ENCODE data around the gene LAMC2.
A peak's percentile ranks its signal among the peaks of the same experiment; 100 is the strongest.

Gene LAMC2

DNA sequence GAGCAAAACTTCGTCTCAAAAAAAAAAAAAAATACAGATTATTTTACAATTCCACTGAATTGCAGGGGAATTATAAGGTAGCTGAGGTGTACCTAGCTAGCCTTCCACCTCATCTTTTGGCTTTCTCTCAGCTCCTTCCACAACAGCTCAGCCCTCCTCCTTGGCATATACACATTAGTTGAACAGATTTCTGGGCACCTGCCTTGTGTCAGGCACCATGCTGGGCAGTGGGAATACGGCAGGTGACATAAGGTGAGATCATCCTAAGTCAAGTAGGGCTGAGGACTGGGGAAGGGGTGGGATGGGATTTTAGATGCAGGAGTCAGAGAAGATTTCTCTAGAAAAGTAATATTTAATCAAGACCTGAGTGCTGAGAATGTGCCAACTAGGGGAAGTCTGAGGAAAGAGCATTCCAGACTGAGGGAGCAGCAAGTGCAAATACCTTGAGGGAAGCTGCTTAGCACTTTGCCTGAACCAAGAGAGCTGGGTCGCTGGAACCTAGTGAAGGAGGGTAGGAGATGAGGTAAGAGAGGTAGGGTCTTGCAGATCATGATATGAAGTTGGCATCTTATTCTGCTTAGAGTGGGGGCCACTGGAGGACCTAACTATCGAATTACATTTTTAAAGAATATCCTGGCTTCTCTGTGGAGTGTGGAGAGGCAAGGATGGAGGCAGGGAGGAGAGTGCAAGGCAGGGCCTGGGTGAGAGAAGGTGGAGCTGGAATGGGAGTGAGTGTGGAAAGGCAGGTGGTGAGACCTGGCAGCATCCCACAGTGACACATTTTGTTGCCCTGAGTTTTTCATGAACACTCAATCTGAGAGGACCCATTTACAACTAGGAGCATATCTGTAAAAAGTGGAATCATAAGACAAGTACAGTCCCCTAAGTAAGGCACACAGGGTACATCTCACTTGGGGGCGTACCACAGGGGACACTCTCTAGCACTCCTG, 28.2 kb downstream of the LAMC2 start:
- TF ChIP-seq, protein P1, sequence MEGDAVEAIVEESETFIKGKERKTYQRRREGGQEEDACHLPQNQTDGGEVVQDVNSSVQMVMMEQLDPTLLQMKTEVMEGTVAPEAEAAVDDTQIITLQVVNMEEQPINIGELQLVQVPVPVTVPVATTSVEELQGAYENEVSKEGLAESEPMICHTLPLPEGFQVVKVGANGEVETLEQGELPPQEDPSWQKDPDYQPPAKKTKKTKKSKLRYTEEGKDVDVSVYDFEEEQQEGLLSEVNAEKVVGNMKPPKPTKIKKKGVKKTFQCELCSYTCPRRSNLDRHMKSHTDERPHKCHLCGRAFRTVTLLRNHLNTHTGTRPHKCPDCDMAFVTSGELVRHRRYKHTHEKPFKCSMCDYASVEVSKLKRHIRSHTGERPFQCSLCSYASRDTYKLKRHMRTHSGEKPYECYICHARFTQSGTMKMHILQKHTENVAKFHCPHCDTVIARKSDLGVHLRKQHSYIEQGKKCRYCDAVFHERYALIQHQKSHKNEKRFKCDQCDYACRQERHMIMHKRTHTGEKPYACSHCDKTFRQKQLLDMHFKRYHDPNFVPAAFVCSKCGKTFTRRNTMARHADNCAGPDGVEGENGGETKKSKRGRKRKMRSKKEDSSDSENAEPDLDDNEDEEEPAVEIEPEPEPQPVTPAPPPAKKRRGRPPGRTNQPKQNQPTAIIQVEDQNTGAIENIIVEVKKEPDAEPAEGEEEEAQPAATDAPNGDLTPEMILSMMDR (IDR thresholded peaks at IDR 0.05; ENCODE audit: control insufficient read depth, extremely low read depth, insufficient read depth): no peak
- no peak overlapping the region for H3K4me3 ChIP-seq (ENCODE audit: low read depth, low read length)
- DNase-seq (ENCODE audit: low read depth): no peak

DNA sequence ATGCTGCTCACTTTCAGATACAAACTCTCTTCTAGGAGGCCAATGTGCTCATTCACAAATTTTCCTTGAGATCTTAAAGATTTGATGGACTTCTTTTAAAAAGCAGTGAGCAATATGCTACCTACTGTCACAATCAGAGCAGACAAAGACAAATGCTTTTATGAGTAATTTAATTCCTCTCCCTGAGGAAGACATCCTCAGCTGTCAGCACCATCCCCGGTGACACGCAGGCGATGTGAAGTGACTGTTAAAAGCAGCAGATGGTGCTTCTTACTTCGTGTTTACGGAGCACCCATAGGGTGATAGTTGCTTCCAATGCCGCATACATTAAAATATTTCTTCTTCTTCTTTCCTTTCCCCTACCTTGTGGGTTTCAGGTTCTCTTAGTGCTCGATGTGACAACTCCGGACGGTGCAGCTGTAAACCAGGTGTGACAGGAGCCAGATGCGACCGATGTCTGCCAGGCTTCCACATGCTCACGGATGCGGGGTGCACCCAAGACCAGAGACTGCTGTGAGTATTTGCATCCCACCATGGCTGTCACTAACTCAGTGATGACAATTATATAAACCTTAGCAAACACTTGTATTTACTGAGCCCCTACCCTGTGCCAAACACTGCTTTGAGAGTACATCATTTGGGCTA, 29.1 kb downstream of the LAMC2 start:
- DNase-seq (ENCODE audit: low read depth): no peak
- TF ChIP-seq, protein P1 (IDR thresholded peaks at IDR 0.05; ENCODE audit: control insufficient read depth, extremely low read depth, insufficient read depth): no peak
- no peak overlapping the region for H3K4me3 ChIP-seq (ENCODE audit: low read depth, low read length)

DNA sequence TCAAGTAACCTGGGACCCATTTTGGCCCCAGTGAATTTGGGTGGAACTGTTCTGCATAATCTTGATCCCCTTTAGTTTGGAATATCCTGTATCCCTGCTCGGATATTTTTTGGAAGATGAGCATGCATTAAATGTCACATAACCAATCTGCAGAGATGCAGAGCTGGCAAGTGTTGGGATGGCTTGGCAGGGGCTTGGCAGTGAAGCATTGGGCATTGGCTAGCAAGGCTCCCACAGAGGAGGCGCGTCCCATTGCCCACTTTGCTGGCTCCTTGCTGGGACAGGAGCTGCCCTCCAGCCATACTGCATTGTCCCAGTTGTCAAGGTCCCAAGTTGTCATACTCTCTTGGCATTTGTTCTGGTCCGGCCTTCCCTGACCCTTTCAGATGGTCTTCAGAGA, 29.9 kb downstream of the LAMC2 start:
- DNase-seq (ENCODE audit: low read depth): no peak
- TF ChIP-seq, protein P1 (IDR thresholded peaks at IDR 0.05; ENCODE audit: control insufficient read depth, extremely low read depth, insufficient read depth): no peak
- H3K4me3 ChIP-seq (ENCODE audit: low read depth, low read length): no peak overlapping the region

DNA sequence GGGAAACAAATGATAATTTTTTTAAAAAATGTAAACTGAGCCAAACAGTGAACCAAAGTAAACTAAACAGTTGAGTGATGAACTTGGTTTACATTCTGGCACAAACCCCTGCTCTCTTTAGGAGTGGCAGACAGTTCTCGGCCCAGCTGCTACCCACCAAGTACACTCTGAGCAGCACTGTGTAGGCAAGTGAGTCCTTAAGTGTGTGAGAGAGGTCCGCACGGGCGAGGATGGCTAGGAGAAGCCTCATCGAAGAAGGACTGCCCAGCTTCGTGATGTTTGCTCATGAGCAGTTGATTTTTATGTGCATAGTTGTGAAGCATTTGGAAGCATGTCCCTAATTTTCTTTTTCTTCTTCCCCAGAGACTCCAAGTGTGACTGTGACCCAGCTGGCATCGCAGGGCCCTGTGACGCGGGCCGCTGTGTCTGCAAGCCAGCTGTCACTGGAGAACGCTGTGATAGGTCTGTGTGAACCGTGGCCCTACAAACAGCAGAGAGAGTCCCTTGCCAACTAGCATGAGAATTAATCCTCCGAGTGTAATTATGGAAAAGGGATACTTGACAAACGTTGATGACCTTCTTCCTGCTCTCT, 32.1 kb downstream of the LAMC2 start:
- TF ChIP-seq, protein P1 (IDR thresholded peaks at IDR 0.05; ENCODE audit: control insufficient read depth, extremely low read depth, insufficient read depth): no peak
- no peak for DNase-seq (ENCODE audit: low read depth)
- no peak overlapping the region for H3K4me3 ChIP-seq (ENCODE audit: low read depth, low read length)

DNA sequence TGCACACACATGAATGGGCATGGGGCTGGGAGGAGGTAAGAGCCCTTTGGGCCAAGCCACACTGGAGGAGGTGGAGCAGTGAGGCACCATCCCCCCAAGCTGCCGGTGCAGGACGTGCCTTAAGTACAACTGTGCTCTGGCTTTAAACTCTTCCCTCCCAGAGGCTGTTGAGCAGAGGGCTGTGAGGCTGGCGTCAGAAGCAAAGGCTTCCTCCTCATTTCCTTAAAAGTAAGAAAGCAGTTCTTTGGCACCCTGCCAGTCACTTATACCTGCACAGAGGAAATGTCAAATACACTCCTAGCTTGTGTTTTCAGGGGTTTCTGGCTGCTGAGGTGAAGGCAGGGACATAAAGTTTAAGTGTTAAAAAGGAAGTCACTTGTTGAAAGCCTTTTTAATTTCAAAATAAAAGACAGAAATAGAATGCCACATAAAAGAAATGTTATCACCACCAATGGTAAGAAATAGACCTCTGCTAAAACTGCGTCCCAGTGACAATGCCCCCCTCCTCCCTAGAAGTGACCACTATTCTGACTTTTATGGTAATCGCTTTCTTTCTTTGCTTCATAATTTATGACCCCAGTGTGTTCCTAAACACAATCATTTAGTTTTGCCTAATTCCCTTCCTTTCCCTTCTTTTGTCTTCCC, 33.0 kb downstream of the LAMC2 start:
- DNase-seq (ENCODE audit: low read depth): peak; percentile 32
- TF ChIP-seq, protein P1 (IDR thresholded peaks at IDR 0.05; ENCODE audit: control insufficient read depth, extremely low read depth, insufficient read depth): no peak
- no peak overlapping the region for H3K4me3 ChIP-seq (ENCODE audit: low read depth, low read length)

DNA sequence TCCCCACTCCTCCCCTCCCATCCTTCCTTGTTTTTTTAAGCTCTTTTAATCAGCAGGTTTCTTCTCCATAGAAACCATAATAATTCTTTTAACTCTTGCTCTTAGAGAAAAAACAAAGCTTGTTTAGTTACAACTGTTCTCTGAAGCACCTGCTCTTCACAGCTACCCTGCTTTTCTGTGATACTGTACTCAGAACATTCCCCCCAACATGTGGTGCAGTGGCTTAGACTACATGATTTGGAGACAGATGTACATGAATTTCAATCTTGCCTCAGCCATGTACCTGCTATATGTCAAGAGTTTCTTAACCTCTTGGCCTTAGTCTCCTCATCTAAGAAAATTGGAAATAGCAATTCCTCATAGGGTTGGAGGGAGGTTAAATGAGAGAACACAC, 33.5 kb downstream of the LAMC2 start:
- no peak for DNase-seq (ENCODE audit: low read depth)
- H3K4me3 ChIP-seq (ENCODE audit: low read depth, low read length): no peak overlapping the region
- TF ChIP-seq, protein P1 (IDR thresholded peaks at IDR 0.05; ENCODE audit: control insufficient read depth, extremely low read depth, insufficient read depth): no peak
